HG02938 (cell line): Measurements from ENCODE around the gene COLEC11.

Experiments used
- ATAC-seq: cut with Tn5 transposase; IDR thresholded peaks from one replicate; pipeline ENCODE4 v1.9.1; 2021; ENCODE audit warnings: mild to moderate bottlenecking, moderate library complexity; ENCODE audit not compliant: unreplicated experiment

COLEC11 gene

DNA sequence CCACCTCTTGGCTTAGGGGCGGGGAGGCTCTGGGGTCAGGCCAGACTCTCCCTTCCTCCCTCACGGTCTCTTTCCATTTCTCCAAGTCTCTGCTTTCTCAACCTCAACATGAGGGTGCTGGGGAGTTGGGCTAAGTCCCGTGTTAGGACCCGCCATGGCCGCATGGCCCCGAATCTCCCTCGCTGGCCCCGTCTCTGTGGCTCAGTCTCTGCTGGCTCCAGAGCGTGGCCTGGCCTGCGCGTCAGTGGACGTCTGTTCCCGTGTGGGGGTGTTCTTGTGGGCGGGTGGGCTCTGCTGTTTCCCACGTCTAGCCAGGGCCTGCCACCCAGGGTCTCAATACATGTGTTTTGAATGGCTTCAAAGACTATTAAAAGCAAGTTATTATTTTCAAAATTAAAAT lies 75.5 kb downstream of the COLEC11 start:
- ATAC-seq, result no peak

DNA sequence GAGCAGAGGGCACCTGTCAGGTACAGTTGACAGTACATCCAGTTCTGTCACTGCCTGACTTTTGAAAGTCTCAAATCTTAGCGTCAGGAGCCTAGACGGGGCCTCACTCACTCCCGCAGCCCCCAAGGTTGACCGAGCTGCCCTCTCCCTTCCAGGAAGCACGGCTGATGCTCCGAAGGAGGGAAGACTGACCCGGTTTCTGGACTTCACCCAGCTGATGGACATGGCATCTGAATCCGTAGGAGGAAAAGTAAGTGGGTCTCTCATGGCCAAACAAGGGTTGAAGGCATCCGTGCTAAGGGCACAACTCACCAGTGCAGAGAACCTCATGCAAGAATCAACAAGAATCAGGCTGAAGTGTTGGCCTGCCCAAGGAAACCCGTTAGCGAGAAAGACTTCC lies 76.0 kb downstream of the COLEC11 start:
- no peak for ATAC-seq

DNA sequence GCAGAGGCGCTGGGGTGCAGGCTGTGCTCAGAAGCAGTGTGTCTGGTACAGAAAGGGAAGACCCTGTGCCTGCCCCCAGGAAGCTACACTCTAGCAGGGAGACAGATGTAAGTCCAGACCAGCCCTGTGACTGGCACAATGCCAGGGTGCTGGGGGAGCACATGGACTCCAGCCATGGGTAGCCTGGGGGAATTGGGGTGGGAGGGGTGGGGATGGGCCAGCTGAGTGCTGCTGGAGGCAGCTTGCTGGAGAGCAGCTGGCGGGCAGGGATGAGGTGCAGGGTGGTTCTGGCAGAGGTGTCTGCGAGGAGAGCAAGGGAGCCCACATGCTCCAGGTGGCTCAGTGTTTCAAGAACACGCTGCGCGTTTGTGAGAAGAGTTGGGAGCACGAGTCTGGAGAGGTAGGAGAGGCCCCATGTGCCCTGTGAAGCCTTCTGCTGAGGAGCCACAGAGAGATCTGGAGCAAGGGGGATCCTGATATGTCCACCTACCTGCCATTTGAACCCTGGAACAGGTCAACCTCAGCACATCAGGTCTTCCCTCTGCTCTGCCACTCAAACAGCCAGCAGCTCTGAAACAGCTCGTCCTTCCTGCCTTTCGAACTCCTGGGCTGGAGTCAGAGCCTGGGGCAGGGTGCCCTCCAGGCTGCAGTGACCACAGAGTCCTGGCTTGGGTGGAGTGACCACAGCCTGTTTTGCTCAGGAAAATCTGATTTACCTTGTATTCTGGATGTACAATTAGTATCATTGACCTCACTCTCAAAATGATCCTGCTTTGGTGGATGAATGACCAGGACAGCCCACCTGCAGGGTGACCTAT lies 78.2 kb downstream of the COLEC11 start:
- ATAC-seq, result no peak

DNA sequence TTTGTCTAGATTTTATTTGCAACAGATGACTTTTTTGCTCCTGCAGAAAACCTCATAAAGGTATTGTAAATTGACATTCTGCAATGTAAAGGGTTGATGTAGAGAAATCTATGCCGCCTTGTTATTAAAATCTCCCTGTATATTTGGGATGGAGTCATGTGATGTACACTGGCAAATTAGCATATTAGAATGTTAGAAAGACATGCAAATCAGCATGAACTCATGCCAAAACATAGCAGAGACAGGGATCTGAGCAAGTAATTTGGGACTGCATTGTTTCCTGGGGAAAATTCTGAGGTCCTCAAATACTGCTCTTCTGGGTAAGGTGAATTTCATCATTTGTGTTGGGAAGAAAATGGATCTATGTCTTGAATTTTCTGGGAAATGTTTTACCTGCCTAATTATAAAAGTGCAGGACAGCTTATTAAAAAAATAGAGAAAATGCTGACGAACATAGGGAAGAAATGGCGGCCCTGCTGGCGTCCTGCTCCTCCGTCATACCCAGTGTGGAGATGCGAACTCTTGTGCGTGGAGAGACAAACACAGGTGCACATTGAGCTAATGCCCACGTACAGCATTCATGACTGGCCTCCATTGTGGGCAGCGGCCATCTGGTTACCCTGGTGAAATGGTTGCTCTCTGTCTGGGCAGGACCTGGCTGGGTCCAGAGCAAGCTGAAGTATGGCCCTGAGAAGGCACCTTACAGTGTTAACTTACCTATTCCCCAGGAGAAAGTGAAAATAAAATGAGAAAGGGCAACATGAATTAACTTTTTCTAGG lies 79.3 kb downstream of the COLEC11 start:
- no peak for ATAC-seq

DNA sequence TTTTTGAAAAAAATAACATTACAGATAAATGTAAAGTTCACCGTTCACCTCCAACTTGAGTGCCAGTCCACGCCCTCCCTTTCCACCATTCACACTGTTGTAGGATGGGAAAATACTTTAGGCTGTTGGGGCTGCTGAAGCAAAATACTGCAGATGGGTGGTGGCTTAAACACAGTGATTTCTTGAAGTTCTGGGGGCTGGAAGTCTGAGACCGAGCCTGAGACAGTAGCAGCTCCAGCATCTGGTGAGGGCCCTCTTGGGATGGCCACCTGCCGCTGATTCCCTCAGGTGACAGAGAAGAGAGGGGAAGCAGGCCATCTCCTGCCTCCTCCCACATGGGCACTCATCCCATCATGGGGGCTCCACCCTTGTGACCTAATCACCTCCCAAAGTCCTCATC lies 80.8 kb downstream of the COLEC11 start:
- ATAC-seq, result no peak

DNA sequence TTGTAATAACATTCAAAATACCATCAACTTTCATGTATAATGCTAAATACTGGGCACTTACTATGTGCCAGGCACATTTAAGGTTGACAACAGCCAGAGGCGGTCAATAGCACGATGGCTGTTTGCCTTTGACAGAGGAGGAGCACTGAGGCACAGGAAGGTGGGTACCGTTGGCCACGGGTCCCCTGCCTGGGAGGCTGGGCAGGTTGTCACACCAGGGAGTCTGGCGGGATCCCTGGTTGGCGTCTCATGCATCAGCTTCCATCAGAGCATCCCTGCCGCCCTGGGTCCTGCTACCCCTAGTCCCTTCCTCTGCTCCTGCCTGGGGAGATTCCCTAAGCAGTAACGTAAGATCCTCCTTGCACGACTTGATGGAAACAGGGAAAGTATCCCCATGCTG lies 82.5 kb downstream of the COLEC11 start:
- no peak for ATAC-seq

DNA sequence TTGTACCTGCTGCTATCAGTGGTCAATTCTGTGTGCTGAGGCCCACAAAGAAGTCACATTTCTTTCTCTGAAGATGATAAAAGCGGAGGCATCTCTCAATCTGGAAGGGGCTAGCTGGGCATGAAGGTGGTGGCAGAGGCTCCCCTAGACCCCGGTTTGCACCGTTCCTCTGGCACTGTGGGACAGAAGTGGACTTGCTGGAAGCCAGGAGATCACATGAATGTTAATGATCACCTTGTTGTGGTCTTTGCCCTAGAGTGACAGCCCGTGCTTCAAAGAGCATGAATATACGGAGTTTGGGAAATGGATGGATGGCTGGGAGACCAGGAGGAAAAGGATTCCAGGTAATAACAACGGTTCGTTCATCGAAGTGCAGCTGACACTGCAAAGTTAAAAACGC lies 83.3 kb downstream of the COLEC11 start:
- no peak for ATAC-seq

DNA sequence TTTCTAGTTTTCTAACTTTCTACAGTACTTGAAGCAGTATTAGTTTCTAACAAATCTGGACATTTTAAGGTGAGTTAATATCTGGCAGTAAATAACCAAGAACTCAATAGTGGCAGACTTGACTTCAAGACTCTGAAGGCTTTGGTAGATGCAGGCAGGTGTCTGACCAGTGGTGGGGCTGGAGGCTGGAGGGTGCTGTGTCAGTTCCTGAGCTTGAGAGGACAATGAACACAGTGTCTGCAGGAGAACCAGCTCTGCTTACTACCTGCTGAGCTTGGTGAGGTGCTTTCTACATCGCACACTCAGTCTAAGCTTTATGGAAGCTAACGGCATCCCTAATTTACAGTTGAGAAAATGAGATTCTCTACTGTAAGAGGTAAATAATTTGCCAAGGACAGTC lies 84.3 kb downstream of the COLEC11 start:
- ATAC-seq, result no peak

DNA sequence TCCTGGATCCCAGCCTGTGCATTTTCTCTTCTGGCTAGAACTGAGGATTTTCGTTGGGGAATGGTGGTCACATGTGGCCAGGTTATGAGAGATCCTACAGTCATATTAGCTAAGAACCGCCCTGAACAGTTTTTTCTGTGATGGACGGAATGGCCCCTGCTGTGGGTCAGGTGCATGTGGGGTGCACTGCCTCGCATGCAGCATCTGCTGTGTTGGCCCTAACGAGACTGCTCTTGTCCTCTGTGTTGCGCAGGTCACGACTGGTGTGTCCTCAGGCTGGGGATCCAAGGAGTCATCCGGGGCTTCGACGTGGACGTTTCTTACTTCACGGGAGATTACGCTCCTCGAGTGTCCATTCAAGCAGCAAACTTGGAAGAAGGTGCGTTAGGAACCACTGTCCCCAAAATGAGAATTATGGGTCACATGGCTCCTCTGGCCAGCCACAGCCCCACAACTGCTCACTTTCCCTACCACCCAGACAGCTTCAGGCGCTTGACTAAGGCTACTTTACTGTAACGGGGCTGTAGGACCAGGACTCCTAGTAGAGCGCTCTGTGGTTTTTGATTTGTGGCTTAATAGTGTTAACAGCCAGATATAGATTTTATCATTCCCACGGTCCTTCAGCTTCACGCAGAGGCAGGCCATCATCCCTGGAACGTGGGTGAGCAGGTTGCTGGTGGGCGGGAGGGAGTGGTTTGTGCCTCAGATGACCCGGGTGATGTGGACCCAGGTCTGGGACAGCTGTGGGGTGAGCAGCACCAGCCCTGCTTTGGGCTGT lies 84.9 kb downstream of the COLEC11 start:
- no peak for ATAC-seq

DNA sequence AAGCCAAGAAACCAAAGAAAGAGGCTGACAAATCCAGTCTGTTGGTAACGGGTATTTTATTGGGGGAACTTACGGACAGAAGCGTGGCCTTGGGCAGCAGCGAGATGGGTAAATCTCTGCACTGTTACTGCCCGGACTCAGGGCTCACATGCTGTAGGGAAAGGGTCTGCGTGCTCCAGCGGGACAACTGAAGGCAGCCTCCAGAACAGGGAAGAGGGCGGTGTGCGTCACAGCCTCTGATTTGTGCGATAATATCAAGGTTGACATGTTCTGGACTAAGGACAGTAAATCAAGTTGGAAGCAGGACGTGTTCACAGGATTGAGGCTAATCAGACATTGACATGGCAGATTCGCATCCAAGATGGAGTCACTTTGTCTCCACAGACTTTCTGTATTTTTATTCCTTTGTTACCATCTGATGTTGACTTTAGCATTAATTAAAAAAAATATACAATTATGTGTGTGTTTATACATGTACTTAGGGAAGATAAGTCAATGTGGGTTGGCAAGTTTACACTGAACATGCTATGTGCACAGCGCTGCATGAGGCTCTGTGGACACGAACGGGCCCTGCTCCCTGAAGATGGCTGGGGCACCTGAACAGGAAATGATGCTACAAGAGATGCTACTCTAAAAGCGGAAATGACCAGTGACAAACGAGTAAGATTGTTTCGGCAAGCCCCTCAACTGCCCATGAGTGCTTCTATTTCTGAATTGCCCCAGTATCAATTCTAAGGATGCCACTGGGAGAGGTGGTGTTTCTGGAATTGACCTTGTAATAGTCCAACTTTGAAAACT lies 85.8 kb downstream of the COLEC11 start:
- no peak for ATAC-seq

DNA sequence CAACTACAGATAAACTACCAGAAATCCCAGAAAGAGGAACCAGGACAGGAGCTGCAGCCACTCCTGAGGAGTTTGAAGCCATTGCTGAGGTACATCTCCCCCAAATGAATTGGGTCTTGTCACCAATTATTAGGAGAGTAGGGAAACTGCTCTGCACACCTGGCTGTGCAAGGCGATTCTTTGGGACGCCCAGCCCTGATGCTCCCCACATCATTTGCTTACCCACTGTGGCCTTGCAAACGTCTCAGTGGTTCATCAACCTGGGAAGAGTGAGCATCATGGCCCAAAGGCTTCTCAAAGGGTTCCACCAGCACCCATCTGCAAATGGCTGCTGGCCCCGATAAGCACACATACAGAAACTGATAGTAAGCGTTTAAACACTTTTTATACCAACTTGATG lies 86.7 kb downstream of the COLEC11 start:
- no peak for ATAC-seq

DNA sequence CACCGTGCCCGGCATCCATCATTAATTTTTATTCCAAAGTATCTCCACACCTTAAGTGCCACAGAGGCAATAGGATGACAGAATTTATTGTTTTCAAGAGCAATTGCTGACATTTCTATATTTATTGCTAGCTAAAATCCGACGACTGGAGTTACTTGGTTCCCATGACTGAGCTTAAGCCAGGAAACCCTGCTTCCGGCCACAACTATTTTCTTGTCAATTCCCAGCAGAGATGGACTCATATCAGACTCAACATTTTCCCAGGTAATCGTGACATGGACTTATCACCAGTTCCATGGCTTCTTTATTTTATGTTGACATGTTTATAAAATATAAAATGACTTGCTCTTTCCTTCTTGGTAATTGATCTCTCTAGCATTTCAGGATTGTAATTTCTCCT lies 87.9 kb downstream of the COLEC11 start:
- ATAC-seq, result no peak

DNA sequence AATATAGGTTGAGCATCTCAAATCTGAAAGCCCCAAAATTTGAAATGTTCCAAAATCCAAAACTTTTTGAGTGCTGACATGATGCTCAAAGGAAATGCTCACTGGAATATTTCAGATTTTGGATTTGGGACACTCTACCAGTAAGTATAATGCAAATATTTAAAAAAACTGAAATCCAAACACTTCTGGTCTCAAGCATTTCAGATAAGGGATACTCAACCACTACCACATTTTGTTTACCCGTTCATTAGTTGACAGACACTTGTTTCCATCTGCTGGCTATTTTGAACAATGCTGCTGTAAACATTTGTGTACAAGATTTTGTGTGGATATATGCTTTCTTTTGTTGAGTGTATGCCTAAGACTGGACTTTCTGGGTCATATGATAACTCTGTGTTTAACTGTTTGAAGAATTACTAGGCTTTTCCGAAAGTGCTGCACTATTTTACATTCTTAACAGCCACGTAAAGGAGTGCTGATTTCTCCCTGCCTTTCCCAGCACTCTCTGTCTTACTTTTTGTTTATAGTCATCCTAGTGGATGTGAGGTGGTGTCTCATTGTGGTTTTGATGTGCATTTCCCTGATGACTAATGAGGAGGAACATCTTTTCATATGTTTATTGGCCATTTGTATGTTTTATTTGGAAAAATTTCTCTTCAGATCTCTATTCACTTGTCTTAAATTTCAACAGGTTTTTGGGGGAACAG lies 89.0 kb downstream of the COLEC11 start:
- no peak for ATAC-seq

DNA sequence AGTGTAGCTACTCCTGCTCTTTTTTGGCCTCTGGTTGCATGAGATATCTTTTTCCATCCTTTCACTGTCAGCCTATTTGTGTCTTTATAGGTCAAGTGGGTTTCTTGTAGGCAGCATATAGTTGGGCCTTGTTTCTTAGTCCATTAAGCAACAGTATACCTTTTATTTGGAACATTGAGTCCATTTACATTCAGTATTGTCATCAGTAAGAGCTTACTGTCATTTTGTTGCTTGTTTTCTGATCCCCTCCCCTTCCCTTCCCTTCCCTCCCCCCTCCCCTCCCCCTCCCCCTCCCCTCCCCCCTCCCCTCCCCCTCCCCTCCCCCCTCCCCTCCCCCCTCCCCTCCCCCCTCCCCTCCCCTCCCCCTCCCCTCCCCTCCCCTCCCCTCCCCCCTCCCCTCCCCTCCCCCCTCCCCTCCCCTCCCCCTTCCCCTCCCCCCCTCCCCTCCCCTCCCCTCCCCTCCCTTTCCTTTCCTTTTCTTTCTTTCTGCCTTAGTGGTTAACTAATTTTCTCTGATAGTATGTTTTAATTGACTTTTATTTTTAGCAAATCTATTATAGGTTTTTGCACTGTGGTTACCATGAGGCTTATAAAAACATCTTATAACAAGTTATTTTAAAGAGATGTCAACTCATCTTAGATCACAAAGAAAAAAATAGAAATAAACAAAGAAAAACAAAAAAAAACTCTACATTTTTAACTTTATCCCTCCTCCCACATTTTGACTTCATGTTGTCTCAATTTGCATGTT lies 95.3 kb downstream of the COLEC11 start:
- ATAC-seq, result no peak

DNA sequence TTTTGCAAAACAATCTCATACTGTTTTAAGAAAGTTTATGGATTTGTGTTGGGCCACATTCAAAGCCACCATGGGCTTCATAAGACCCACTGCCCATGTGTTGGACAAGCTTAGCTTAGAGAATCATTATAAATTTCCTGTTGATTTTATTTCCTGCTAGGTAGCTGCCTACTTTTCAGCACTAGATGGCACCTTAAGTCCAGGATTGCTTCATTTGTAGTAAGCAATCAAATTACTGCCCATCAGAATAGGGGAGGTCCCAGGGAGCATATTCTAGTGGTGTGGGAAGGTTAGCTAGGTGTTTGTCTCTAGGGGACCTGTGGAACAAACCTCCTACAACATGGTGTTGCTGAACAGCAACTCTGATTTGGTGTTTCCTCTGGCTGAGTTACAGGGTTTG lies 97.5 kb downstream of the COLEC11 start:
- no peak for ATAC-seq
